GM12878 (cell line): ENCODE measurements around the gene MPP1. TPM values are rescaled to one million over a fixed set of nuclear protein-coding genes. Genes with fewer than 3 reads are reported as not detected.

Source experiments
- ATAC-seq: fragments of 200-7000 bp; cut with Tn5 transposase; 3 replicates; pipeline ENCODE4 v1.9.1; 2020; ENCODE audit warnings: mild to moderate bottlenecking, moderate library complexity
- BruUV-seq: library from RNA; stranded (reverse); fragments of 400-500 nt; replicated peaks from 2 replicates; lab custom pipeline; 2021; lab: Mats Ljungman, UMichigan
- CTCF ChIA-PET: fragments of 300-600 bp; sonication (Branson Sonifier 250); formaldehyde crosslinking; extraction: SDS; loops from one replicate; lab custom pipeline; 2021; ENCODE audit warnings: inconsistent platforms; lab: Yijun Ruan, JAX
- POLR2A ChIA-PET: fragments of 350-600 bp; formaldehyde crosslinking; extraction: SDS; loops from one replicate; lab custom pipeline; 2021; ENCODE audit warnings: inconsistent platforms; lab: Charles Lee
- RAD21 ChIA-PET: fragments of 300-600 bp; sonication (Branson Sonifier 250); formaldehyde crosslinking; loops from one replicate; lab custom pipeline; 2023; ENCODE audit warnings: antibody characterized with exemption; ENCODE audit not compliant: unreplicated experiment; lab: Charles Lee
- SMC1A ChIA-PET: fragments of 300-600 bp; sonication (Branson Sonifier 250); formaldehyde crosslinking; loops from one replicate; lab custom pipeline; 2023; ENCODE audit not compliant: unreplicated experiment, uncharacterized antibody; lab: Charles Lee
- DNase-seq: peaks from one replicate; pipeline ENCODE4 v3.0.0-alpha.2; 2011; ENCODE audit warnings: low read depth, low spot score
- FAIRE-seq: peaks from 3 replicates; lab custom pipeline; 2011; peaks lifted over from hg19 to GRCh38; lab: Jason Lieb, UNC
- H2AFZ ChIP-seq: 2 replicates; pipeline ENCODE4 v1.6.0; 2011; ENCODE audit warnings: low read depth, low read length, control low read depth; ENCODE audit not compliant: control insufficient read depth
- H3K27ac ChIP-seq: 2 replicates; pipeline ENCODE4 v1.5.1; 2011; ENCODE audit warnings: control low read depth; ENCODE audit not compliant: control insufficient read depth, insufficient read depth
- H3K27me3 ChIP-seq, 2 experiments: replicated peaks in 1 of 2; 2 replicates each; pipeline versions ENCODE4 v1.6.0 to v1.6.1; 2011; ENCODE audit warnings: low read length in 1 of 2; ENCODE audit not compliant: control insufficient read depth in 2 of 2, insufficient read depth in 2 of 2
- H3K36me3 ChIP-seq, 2 experiments: 2 replicates each; pipeline ENCODE4 v1.5.1; 2011; ENCODE audit warnings: low read length in 1 of 2; ENCODE audit not compliant: control insufficient read depth in 2 of 2, insufficient read depth in 2 of 2
- H3K4me1 ChIP-seq: 2 replicates; pipeline ENCODE4 v1.6.1; 2011; ENCODE audit warnings: mild to moderate bottlenecking, low read length, moderate library complexity, mixed read lengths; ENCODE audit not compliant: control insufficient read depth, insufficient read depth
- H3K4me2 ChIP-seq: 2 replicates; pipeline ENCODE4 v1.6.0; 2011; ENCODE audit warnings: control low read depth; ENCODE audit not compliant: control insufficient read depth, insufficient read depth
- H3K4me3 ChIP-seq: fragments of 200-600 bp; sonication (generic); 2 replicates; pipeline ENCODE4 v1.5.1; 2016
- H3K79me2 ChIP-seq: 2 replicates; pipeline ENCODE4 v1.6.0; 2011; ENCODE audit warnings: low read length; ENCODE audit not compliant: control insufficient read depth, insufficient read depth
- H3K9ac ChIP-seq: 2 replicates; pipeline ENCODE4 v1.8.0; 2011; ENCODE audit warnings: low read length, control low read depth, mixed read lengths; ENCODE audit not compliant: control insufficient read depth, insufficient read depth
- H3K9me3 ChIP-seq: replicated peaks from 3 replicates; pipeline ENCODE4 v1.5.1; 2011; ENCODE audit warnings: mild to moderate bottlenecking, low read length; ENCODE audit not compliant: control insufficient read depth, insufficient read depth
- H4K20me1 ChIP-seq: 2 replicates; pipeline ENCODE4 v1.6.0; 2011; ENCODE audit not compliant: control insufficient read depth, insufficient read depth
- ATF2 ChIP-seq: IDR thresholded peaks from 2 replicates; pipeline ENCODE4 v1.6.1; 2012; ENCODE audit warnings: low read length, inconsistent platforms
- CEBPZ ChIP-seq: fragments of 150-350 bp; IDR thresholded peaks from 2 replicates; pipeline ENCODE4 v1.6.1; 2016; ENCODE audit warnings: low read depth, low read length
- CHD2 ChIP-seq: IDR thresholded peaks from 2 replicates; pipeline ENCODE4 v1.6.1; 2011; ENCODE audit warnings: low read depth, low read length, improper control_type of control experiment, borderline replicate concordance
- CREB1 ChIP-seq: IDR thresholded peaks from 2 replicates; pipeline ENCODE4 v1.6.1; 2012; ENCODE audit warnings: low read depth, mild to moderate bottlenecking, inconsistent platforms
- E2F8 ChIP-seq: fragments of 450-650 bp; IDR thresholded peaks from 2 replicates; pipeline ENCODE4 v1.6.1; 2018; ENCODE audit warnings: mild to moderate bottlenecking, low read depth, moderate library complexity; ENCODE audit not compliant: partially characterized antibody
- EP300 ChIP-seq, 2 experiments: fragments of 150-350 bp in 1 of 2; IDR thresholded peaks; 2 replicates each; pipeline ENCODE4 v1.6.1; 2011 to 2012; ENCODE audit warnings: low read depth in 2 of 2, low read length in 2 of 2, borderline replicate concordance in 1 of 2, improper control_type of control experiment in 1 of 2, inconsistent platforms in 1 of 2; ENCODE audit not compliant: control insufficient read depth in 1 of 2
- ESRRA ChIP-seq: IDR thresholded peaks from 2 replicates; pipeline ENCODE4 v1.6.1; 2012; ENCODE audit warnings: mild to moderate bottlenecking, low read length, improper control_type of control experiment
- EZH2 ChIP-seq: IDR thresholded peaks from 2 replicates; pipeline ENCODE4 v1.6.1; 2012; ENCODE audit warnings: low read depth, mild to moderate bottlenecking, control low read depth, inconsistent platforms, low read length, borderline replicate concordance; ENCODE audit not compliant: control insufficient read depth
- HDGF ChIP-seq: fragments of 450-650 bp; IDR thresholded peaks from 2 replicates; pipeline ENCODE4 v1.6.1; 2016; ENCODE audit warnings: antibody characterized with exemption
- IRF4 ChIP-seq: IDR thresholded peaks from 2 replicates; pipeline ENCODE4 v1.6.1; 2011; ENCODE audit warnings: low read depth, low read length
- SMAD1 ChIP-seq: fragments of 450-650 bp; IDR thresholded peaks from 2 replicates; pipeline ENCODE4 v1.6.1; 2018; ENCODE audit warnings: mild to moderate bottlenecking, low read depth; ENCODE audit not compliant: partially characterized antibody
- ZBED1 ChIP-seq: IDR thresholded peaks from 2 replicates; pipeline ENCODE4 v1.6.1; 2016; ENCODE audit warnings: borderline replicate concordance
- ZNF687 ChIP-seq: fragments of 450-650 bp; IDR thresholded peaks from 2 replicates; pipeline ENCODE4 v1.6.1; 2017; ENCODE audit warnings: mild to moderate bottlenecking, moderate library complexity
- in situ Hi-C: fragments of 300-500 bp; cut with MboI; formaldehyde crosslinking; loops from 9 replicates; pipeline ENCODE4 v1.14.3; 2018; ENCODE audit warnings: mixed read lengths
- intact Hi-C: fragments of 100-400 bp; cut with micrococcal nuclease; formaldehyde crosslinking; loops from one replicate; pipeline ENCODE4 v1.14.2; 2022; ENCODE audit not compliant: unreplicated experiment
- polyA plus RNA-seq, 11 experiments: library from polyadenylated mRNA; depleted of rRNA in 4 of 11; unstranded in 6 of 11; stranded (reverse) in 5 of 11; fragments of >200 nt; fragmentation: Nextera tagmentation in 4 of 11; fragmentation: Illumina TruSeq in 1 of 11; extraction: Ambion mirVana in 4 of 11; extraction: Trizol in 1 of 11; gene quantifications; 1 replicate in 1 of 11; 2 replicates in 10 of 11; pipeline versions ENCODE4 v1.2.1 to v1.2.3, GENCODE V29; 2011 to 2016; ENCODE audit warnings: inconsistent platforms in 2 of 11, missing spikeins in 2 of 11, low read depth in 1 of 11
- total RNA-seq, 4 experiments: library from RNA; depleted of rRNA in 3 of 4; stranded (reverse); fragments of >200 nt in 3 of 4; fragmentation: Illumina TruSeq in 1 of 4; extraction: Trizol in 1 of 4; gene quantifications; 2 replicates each; pipeline versions ENCODE4 v1.2.1 to v1.2.3, GENCODE V29; 2013 to 2021

The MPP1 gene
- total and polyA plus RNA-seq, 10 of the 15 experiments (the other 5 are each of a cell fraction or from before 2014, with no cell fraction given): 1.9 to 20.1 (median 14.8) TPM

- Histone ChIP-seq H2AFZ (no peak overlapping the region), H3K4me3 (no peak overlapping the region), H3K4me1 (no peaks in the 10 kb centered on the region; the same call in 1 of the 2 replicates), H3K4me2 (no peak overlapping the region), H3K79me2 (no peaks in the 10 kb centered on the region), H3K36me3 (no peaks in the 10 kb centered on the region), H3K27ac (no peak overlapping the region), H3K27me3 (no peaks in the 10 kb centered on the region), H4K20me1 (no peaks in the 10 kb centered on the region), H3K9ac (no peak overlapping the region), H3K9me3 (no peaks in the 10 kb centered on the region)
- no peak for ATAC-seq
- POLR2A ChIA-PET: interaction anchor here (0.6 kb wide), 1 partner anchor 406 kb away, joined by 4 read pairs; no protein-coding TSS in a partner anchor
- SMC1A ChIA-PET: interaction anchor here (0.9 to 2.6 kb wide), 2 partner anchors 9 to 12 kb away, joined by 3 to 12 read pairs; no protein-coding TSS in a partner anchor
- RAD21 ChIA-PET: no interaction called here
- intact Hi-C loops: no loop called here
- DNase-seq: no peak
- no TSS peak for BruUV-seq
- FAIRE-seq: no peak
- in situ Hi-C loops: no loop called here
- CTCF ChIA-PET: interaction anchor here (0.8 to 1.5 kb wide), 3 partner anchors 9 to 73 kb away, joined by 3 read pairs; no protein-coding TSS in a partner anchor
- TF ChIP-seq ATF2: no peak
- TF ChIP-seq ESRRA: no peak
- TF ChIP-seq EP300 (IDR thresholded peaks at IDR 0.05; ENCODE audit: borderline replicate concordance in 1 of 2, control insufficient read depth in 1 of 2, low read depth in 2 of 2, low read length in 2 of 2): no peak
- TF ChIP-seq ZNF687: no peak
- no peak for TF ChIP-seq CREB1
- no peak for TF ChIP-seq SMAD1
- TF ChIP-seq CEBPZ: no peak
- TF ChIP-seq ZBED1: no peak
- no peak for TF ChIP-seq HDGF
- no peak for TF ChIP-seq EZH2
- TF ChIP-seq E2F8: no peak
- TF ChIP-seq IRF4: no peak
- TF ChIP-seq CHD2: no peak
Observed at GRCh38 chrX:154821523-154821922, 16.2 kb upstream of the MPP1 start.
